H54 (cell line): Measurements from ENCODE around the gene HPCAL1.
"Not testable (repeated sequence)": the region's sequence is repeated elsewhere in the genome, so short reads cannot be mapped to it uniquely, and the experiment has no call there.

Experiments used
- DNase-seq: peaks from one replicate; pipeline ENCODE4 v3.0.0; 2011; ENCODE audit warnings: low spot score, mixed read lengths; ENCODE audit not compliant: insufficient read length
- FAIRE-seq: peaks from 3 replicates; lab custom pipeline; 2011; peaks lifted over from hg19 to GRCh38; lab: Jason Lieb, UNC
- POLR2A ChIP-seq: IDR thresholded peaks from 2 replicates; pipeline ENCODE4 v1.6.1; 2011; ENCODE audit warnings: low read depth, mild to moderate bottlenecking, low read length

HPCAL1 gene

DNA sequence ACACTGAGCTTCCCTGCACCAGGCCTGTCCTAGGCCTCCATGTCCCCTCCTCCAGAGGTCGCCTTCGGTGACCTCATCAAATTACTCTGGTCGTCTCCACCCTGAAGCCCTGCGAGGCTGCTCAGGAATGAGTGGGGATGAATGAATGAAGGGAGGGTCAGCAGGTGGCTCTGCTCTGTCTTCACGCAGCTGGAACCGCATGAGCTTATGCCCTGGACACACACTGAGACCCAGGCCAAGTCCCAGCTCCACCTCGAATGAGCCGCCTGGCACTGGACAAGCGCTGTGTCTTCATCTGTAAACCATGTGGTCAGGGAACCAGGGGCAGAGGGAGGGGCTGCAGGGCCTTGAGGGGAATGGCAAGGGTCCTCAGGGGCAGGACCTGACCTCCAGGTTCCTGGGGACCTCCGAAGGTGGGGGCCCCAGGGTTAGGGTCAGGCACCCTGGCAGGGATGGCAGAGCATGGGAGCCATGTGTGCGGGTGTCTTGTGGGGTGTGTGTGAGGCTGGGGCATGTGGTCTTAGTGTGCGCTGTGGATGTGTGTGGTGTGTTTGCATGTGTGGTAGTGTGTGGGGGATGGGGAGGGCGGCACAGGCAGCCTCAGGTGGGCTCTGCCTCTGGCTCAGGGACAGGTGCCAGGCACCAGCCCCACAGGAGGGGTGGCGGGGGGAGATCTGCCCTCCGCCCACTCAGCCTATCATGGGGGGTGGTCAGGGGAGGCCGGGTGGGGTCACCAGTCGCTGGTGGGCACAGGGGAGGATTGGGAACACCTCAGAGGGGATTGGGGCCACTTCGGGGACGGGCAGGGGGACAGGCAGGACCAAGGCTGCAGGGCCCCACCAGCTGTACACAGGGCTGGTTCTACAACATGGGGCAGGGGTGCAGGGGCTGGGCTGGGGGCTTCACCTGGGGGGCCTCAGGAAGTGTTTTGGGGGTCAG lies 131.5 kb downstream of the HPCAL1 start:
- TF ChIP-seq POLR2A: no peak
- FAIRE-seq (no peak), DNase-seq (no peak)

DNA sequence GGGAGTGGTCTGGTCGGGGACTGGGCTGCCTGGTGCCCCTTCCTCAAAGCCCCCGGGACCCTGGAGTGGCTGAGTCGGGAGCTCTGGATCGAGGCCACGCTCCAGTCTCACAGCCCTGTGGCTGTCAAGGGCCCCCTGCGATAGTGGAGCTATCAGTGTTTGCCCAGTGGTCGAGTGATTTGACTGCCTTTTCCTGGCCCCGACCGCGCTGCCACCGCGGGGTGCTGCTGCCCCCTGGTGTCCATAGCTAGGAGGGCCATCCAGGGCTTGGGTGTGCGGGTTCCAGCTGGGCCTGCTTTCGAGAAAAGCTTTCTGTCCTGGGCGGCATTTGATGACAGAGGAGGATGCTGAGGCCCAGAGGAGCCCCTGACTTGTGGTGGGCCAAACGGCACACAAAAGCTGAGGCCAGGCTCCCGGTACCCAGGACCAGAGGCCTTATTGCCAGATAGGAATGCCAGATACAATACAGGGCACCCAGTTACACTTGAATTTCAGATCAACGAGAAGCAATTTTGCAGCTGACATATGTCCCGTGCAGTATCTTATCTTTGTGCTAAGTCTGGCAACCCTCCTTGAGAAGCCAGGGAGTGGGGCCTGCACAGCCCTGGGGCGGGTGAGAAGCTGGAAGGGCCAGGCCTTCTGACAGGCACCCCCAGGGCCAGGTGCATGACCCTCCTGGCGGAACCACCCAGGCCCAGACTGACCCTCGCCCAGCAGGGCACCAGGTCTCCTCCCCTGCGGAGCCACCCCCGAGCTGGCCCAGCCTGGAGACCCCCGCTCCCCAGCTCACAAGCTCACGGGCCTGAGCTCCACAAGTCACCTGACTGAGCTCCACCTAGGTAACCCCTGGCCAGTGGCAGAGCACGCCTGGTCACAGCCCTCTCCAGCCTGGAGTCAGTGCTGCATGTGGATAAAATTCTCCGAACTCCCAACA lies 132.4 kb downstream of the HPCAL1 start:
- FAIRE-seq: no peak
- no peak for TF ChIP-seq POLR2A
- DNase-seq: peak; percentile 75

DNA sequence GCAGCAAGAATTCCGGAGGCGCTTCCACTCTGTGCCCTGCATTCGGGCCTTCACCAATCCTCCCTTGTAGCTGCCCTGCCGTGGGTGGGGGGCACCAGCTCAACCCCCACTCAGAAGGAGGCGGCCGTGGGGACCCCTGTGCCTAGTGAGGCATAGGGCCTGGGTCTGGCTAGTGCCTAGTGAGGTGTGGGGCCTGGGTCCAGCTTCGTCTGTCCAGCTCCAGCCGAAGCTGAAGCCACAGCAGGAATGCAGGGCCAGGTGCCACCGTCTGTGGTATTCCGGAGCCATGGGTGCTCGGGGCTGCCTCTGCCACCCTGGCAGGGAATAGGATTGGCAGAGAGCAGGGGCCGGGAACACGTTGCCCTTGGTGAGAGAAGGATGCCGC lies 133.1 kb downstream of the HPCAL1 start:
- DNase-seq (no peak), FAIRE-seq (no peak)
- TF ChIP-seq POLR2A: no peak

DNA sequence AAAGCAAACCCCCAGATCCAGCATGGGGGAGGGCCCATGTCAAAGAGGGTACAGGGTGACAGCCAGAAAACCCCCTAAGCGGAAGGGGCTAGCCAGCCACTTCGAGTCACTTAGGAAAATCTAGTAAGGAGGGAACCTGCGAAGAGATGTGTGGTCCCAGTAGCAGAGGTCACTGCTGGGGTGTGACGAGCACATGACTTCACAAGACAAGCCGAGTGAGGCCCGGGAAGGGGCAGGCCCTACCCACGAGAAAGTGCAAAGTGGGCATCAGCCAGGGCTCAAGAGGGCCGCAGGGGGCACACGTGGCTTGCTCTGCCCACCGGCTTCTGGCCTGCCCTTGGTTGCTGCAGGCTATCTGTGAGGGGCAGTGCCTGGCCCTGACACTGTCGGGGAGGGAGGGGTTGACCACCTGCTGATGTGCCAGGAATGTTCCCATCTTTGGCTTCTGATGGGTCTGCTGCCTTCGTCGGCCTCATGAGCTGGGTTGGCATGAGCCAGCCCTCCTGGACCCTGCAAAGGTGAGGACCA lies 133.9 kb downstream of the HPCAL1 start:
- TF ChIP-seq POLR2A: no peak
- DNase-seq: no peak
- no peak for FAIRE-seq

DNA sequence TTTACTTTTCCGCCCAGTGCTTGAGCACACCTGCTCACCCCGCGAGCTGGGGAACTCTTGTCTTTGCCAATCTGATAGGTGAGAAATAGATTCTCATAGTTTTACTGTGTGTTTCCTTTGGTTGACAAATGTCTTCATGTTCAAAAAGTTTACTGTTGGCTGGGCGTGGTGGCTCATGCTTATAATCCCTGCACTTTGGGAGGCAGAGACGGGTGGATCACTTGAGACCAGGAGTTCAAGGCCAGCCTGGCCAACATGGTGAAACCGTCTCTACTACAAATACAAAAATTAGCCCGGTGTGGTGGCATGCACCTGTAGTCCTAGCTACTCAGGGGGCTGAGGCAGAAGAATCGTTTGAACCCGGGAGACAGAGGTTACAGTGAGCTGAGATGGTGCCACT lies 135.1 kb downstream of the HPCAL1 start:
- no peak for TF ChIP-seq POLR2A
- no peak for DNase-seq
- FAIRE-seq: no peak

DNA sequence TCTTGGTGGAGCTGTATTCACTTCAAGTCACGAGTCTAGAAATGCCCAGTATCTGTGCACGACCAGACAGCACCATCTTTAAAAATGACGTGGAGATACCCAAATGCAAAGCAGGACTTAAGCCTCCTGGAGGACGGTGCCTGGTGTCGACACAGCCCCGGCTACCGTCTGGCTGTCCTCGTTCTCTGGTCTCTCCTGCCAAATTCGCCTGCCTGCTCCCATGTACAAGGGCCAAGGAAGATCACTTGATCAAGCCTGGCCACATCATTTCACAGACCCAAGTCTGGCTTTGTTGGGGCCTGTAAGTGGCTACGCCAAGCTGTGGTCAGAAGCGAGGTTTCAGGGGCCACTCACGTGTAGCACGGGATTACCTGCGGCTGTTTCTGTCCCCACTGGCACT lies 136.0 kb downstream of the HPCAL1 start:
- no peak for FAIRE-seq
- no peak for DNase-seq
- TF ChIP-seq POLR2A: no peak

- DNase-seq: no peak
- no peak for FAIRE-seq
- TF ChIP-seq POLR2A: no peak
Measured at GRCh38 chr2:10439185-10439879, 136.6 kb downstream of the HPCAL1 start.

DNA sequence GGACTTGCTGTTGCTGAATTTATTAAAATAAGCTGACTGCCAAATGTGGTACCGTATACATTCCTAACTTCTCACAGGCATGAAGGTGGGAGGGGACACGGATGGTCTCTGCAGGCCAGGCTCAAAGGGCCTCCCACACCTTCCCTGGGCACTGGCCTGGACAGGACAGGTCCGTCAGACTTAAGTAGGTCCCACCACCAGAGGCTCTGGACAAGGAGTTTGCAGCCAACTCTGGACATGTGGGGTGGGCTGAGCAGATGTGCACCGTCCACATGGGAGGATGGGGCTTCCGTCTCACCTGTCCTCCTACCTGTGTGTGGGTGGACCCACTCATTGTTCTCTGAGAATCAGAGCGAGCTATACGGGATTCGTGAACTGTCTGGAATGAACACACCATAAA lies 137.3 kb downstream of the HPCAL1 start:
- no peak for FAIRE-seq
- TF ChIP-seq POLR2A: no peak
- DNase-seq: no peak

- DNase-seq: no peak
- TF ChIP-seq POLR2A: no peak
- no peak for FAIRE-seq
Measured at GRCh38 chr2:10440736-10441135, 138.0 kb downstream of the HPCAL1 start.

DNA sequence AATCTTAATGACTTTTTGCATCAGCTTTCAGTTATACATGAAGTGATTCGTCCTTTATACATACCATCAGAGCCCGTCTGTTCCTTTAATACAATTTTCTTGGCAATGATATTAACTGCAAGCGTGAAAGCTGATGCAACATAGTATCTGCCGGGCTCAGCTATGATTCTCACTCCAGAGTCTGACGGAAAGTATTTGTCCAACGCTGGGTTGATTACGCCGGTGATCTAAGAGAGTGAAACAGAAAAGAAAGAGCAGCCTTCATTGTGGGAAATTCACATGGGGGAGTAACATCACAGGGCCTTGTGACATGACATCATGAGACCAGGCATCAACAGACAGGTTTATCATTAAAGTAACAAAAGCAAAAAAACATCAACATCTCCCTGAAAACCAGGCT lies 139.2 kb downstream of the HPCAL1 start:
- TF ChIP-seq POLR2A: no peak
- FAIRE-seq (no peak), DNase-seq (no peak)

DNA sequence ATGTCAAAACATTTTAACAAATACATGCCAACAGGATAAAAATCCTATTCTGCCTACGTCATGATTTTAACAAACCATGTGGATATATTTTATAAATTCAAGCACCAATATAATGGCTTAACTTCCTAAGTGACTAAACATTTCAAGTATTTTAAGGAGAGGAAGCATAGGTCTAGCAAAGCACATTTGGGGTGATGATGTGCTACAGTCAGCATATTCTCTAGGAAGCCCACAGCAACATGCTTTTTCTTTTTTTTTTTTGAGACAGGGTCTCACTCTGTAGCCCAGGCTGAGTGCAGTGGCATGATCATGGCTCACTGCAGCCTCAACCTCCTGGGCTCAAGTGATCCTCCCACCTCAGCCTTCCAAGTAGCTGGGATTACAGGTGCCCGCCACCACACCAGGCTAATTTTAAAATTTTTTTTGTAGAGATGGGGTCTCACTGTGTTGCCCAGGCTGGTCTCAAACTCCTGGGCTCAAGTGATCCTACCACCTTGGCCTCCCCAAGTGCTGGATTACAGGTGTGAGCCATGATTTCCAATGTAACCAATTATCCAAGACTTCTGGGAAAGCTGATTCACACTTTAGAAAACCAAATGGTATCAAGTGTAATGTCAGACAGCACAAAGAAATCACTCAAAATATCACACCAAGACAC lies 139.9 kb downstream of the HPCAL1 start:
- not testable (repeated sequence) for FAIRE-seq, DNase-seq

GRCh38 chr2:10444463-10444862 lies 141.8 kb downstream of the HPCAL1 start:
- DNase-seq (no peak), FAIRE-seq (no peak)
- TF ChIP-seq POLR2A: no peak

DNA sequence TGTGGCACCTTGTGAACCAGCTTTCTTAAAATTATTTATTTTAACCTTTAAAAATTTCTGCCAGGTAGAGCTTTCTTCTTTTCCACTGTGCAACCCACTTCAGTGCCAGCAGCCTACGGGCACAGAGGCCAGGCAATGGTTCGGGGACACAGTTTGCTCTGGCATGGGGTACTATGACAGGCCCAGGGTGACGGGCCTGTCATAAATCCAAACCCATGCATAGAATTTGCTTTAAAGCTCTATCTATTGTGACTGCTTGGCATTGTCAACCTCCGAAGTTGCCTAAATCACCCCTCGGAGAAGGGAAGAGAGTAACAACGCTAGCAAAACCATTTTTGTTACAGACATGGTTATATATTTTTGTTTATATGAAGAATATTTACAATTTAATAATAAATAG lies 143.9 kb downstream of the HPCAL1 start:
- TF ChIP-seq POLR2A: no peak
- FAIRE-seq: no peak
- DNase-seq: no peak
